Thymus (tissue), 11 donors: ENCODE data around the gene TCF7L1. TPM values are rescaled to one million over a fixed set of nuclear protein-coding genes. Genes with fewer than 3 reads are reported as not detected.
"Not testable (repeated sequence)": the region's sequence is repeated elsewhere in the genome, so short reads cannot be mapped to it uniquely, and the experiment has no call there.

ENCODE experiments used
- DNase-seq, 9 donors: peaks; one replicate each; pipeline ENCODE4 v3.0.0-alpha.2; 2013; ENCODE audit warnings: low spot score in 9 of 9, low read depth in 6 of 9, missing footprints in 1 of 9
- H3K27ac ChIP-seq, 2 donors: one replicate each; pipeline ENCODE4 v1.5.1; 2013; ENCODE audit warnings: control low read depth in 1 of 2, low read depth in 1 of 2, low read length in 1 of 2, mild to moderate bottlenecking in 1 of 2, moderate library complexity in 1 of 2
- H3K27me3 ChIP-seq, 2 donors: one replicate each; pipeline ENCODE4 v1.5.1; 2013; ENCODE audit warnings: low read length in 1 of 2; ENCODE audit not compliant: control insufficient read depth in 2 of 2, insufficient read depth in 1 of 2
- H3K36me3 ChIP-seq, 2 donors: one replicate each; pipeline ENCODE4 v1.5.1; 2013; ENCODE audit warnings: low read length in 1 of 2, mild to moderate bottlenecking in 1 of 2, moderate library complexity in 1 of 2; ENCODE audit not compliant: control insufficient read depth in 2 of 2, insufficient read depth in 2 of 2
- H3K4me1 ChIP-seq, 2 donors: one replicate each; pipeline ENCODE4 v1.5.1; 2013; ENCODE audit warnings: low read length in 2 of 2; ENCODE audit not compliant: control insufficient read depth in 2 of 2, insufficient read depth in 2 of 2
- H3K4me3 ChIP-seq, 2 donors: one replicate each; pipeline ENCODE4 v1.5.1; 2013; ENCODE audit warnings: low read length in 2 of 2, control low read depth in 1 of 2, mild to moderate bottlenecking in 1 of 2
- H3K9me3 ChIP-seq, 2 donors: one replicate each; pipeline ENCODE4 v1.5.1; 2013; ENCODE audit warnings: low read length in 1 of 2, mild to moderate bottlenecking in 1 of 2; ENCODE audit not compliant: control insufficient read depth in 2 of 2, insufficient read depth in 1 of 2
- WGBS: extraction: QIAGEN DNeasy Blood & Tissue Kit; methylation state at CpG from one replicate; pipeline ENCODE4 v1.1.7; 2013; 5-methylcytosine and 5-hydroxymethylcytosine counted together
- polyA plus RNA-seq: library from polyadenylated mRNA; stranded (reverse); fragments of 200-250 nt; gene quantifications from one replicate; pipeline ENCODE4 v1.2.3, GENCODE V29; 2013
- total RNA-seq: library from RNA; stranded (reverse); fragments of 120-200 nt; gene quantifications from one replicate; pipeline ENCODE4 v1.2.4, GENCODE V29; 2013
- donor health status: healthy.

TCF7L1 gene
- total and polyA plus RNA-seq, 2 donors = 0.90 to 6.6 TPM

- 97% methylated on average over 5 of the region's 5 CpGs for whole genome bisulfite sequencing
- not testable (repeated sequence) for H3K36me3 ChIP-seq, DNase-seq, H3K4me3 ChIP-seq, H3K9me3 ChIP-seq, H3K27ac ChIP-seq, H3K4me1 ChIP-seq
- H3K27me3 ChIP-seq = peaks cover 0 to 15% of the 10 kb centered on the region in 2 donors
Measured at GRCh38 chr2:85126462-85126861, 6.7 kb upstream of the TCF7L1 start.

- Histone ChIP-seq H3K27ac (no peak overlapping the region), H3K9me3 (no peaks in the 10 kb centered on the region), H3K36me3 (no peaks in the 10 kb centered on the region), H3K4me1 (peaks cover 2% of the 10 kb centered on the region in 2 donors), H3K27me3 (peaks cover 31 to 46% of the 10 kb centered on the region in 2 donors), H3K4me3 (no peak overlapping the region)
- no peak for DNase-seq
- 93% methylated on average over 3 of the region's 3 CpGs for WGBS
Measured at GRCh38 chr2:85129861-85130260, 3.3 kb upstream of the TCF7L1 start.

GRCh38 chr2:85130407-85130806 lies 2.8 kb upstream of the TCF7L1 start:
- peaks cover 36 to 51% of the 10 kb centered on the region in 2 donors for H3K27me3 ChIP-seq
- peaks cover 2% of the 10 kb centered on the region in 2 donors for H3K4me1 ChIP-seq
- H3K9me3 ChIP-seq = no peaks in the 10 kb centered on the region
- 70% methylated on average over 2 of the region's 2 CpGs for WGBS
- no peak overlapping the region for H3K27ac ChIP-seq
- no peak overlapping the region for H3K4me3 ChIP-seq
- H3K36me3 ChIP-seq = no peaks in the 10 kb centered on the region
- no peak for DNase-seq

- H3K4me1 ChIP-seq = peaks cover 2% of the 10 kb centered on the region in 2 donors
- H3K27ac ChIP-seq = no peak overlapping the region
- peak in 1 of 9 donors; percentile 18 for DNase-seq
- H3K27me3 ChIP-seq = peaks cover 43 to 58% of the 10 kb centered on the region in 2 donors
- no peak overlapping the region for H3K4me3 ChIP-seq
- WGBS = 42% methylated on average over 7 of the region's 7 CpGs
- H3K9me3 ChIP-seq = no peaks in the 10 kb centered on the region
- H3K36me3 ChIP-seq = no peaks in the 10 kb centered on the region
Measured at GRCh38 chr2:85131116-85131515, 2.1 kb upstream of the TCF7L1 start.

GRCh38 chr2:85132397-85132796 lies 795 bp upstream of the TCF7L1 start:
- H3K4me1 ChIP-seq = peaks cover 2% of the 10 kb centered on the region in 2 donors
- H3K36me3 ChIP-seq = no peaks in the 10 kb centered on the region
- no peaks in the 10 kb centered on the region for H3K9me3 ChIP-seq
- DNase-seq = no peak
- peak overlapping the region; percentile 34 to 54 for H3K4me3 ChIP-seq
- H3K27ac ChIP-seq = no peak overlapping the region
- peaks cover 52 to 71% of the 10 kb centered on the region in 2 donors for H3K27me3 ChIP-seq
- 32% methylated on average over 14 of the region's 14 CpGs for WGBS

GRCh38 chr2:85133751-85134254 lies 611 bp downstream of the TCF7L1 start:
- Histone ChIP-seq H3K36me3 (no peaks in the 10 kb centered on the region), H3K4me1 (peaks cover 2% of the 10 kb centered on the region in 2 donors), H3K27me3 (peaks cover 52 to 75% of the 10 kb centered on the region in 2 donors), H3K9me3 (no peaks in the 10 kb centered on the region), H3K27ac (peak overlapping the region in 1 of 2 donors; percentile 65), H3K4me3 (peak overlapping the region; percentile 34 to 54)
- DNase-seq = no peak
- 2% methylated on average over 57 of the region's 57 CpGs for WGBS

GRCh38 chr2:85134255-85134895 lies 1.2 kb downstream of the TCF7L1 start:
- peak in 1 of 9 donors; percentile 6 for DNase-seq
- Histone ChIP-seq H3K4me3 (peak overlapping the region; percentile 34 to 54), H3K27me3 (peaks cover 52 to 78% of the 10 kb centered on the region in 2 donors), H3K4me1 (peaks cover 2% of the 10 kb centered on the region in 2 donors), H3K9me3 (no peaks in the 10 kb centered on the region), H3K36me3 (no peaks in the 10 kb centered on the region), H3K27ac (peak overlapping the region in 1 of 2 donors; percentile 65)
- 2% methylated on average over 45 of the region's 45 CpGs for WGBS

- H3K36me3 ChIP-seq = no peaks in the 10 kb centered on the region
- peak overlapping the region; percentile 18 to 34 for H3K4me3 ChIP-seq
- DNase-seq = no peak
- H3K4me1 ChIP-seq = peaks cover 2% of the 10 kb centered on the region in 2 donors
- WGBS = 11% methylated on average over 46 of the region's 46 CpGs
- H3K27me3 ChIP-seq = peaks cover 52 to 78% of the 10 kb centered on the region in 2 donors
- no peak overlapping the region for H3K27ac ChIP-seq
- no peaks in the 10 kb centered on the region for H3K9me3 ChIP-seq
Measured at GRCh38 chr2:85134896-85135659, 1.9 kb downstream of the TCF7L1 start.

GRCh38 chr2:85135660-85135914 lies 2.4 kb downstream of the TCF7L1 start:
- Histone ChIP-seq H3K9me3 (no peaks in the 10 kb centered on the region), H3K4me3 (no peak overlapping the region), H3K27ac (no peak overlapping the region), H3K36me3 (no peaks in the 10 kb centered on the region), H3K27me3 (peaks cover 52 to 77% of the 10 kb centered on the region in 2 donors), H3K4me1 (peaks cover 2% of the 10 kb centered on the region in 2 donors)
- WGBS = 70% methylated on average over 4 of the region's 4 CpGs
- no peak for DNase-seq
